HG03469 (cell line): ENCODE data around the gene TRAPPC2L.

Experiments
- ATAC-seq: cut with Tn5 transposase; IDR thresholded peaks from one replicate; pipeline ENCODE4 v1.9.1; 2021; ENCODE audit warnings: mild to moderate bottlenecking, moderate library complexity, moderate number of reproducible peaks; ENCODE audit not compliant: unreplicated experiment

The TRAPPC2L gene

DNA sequence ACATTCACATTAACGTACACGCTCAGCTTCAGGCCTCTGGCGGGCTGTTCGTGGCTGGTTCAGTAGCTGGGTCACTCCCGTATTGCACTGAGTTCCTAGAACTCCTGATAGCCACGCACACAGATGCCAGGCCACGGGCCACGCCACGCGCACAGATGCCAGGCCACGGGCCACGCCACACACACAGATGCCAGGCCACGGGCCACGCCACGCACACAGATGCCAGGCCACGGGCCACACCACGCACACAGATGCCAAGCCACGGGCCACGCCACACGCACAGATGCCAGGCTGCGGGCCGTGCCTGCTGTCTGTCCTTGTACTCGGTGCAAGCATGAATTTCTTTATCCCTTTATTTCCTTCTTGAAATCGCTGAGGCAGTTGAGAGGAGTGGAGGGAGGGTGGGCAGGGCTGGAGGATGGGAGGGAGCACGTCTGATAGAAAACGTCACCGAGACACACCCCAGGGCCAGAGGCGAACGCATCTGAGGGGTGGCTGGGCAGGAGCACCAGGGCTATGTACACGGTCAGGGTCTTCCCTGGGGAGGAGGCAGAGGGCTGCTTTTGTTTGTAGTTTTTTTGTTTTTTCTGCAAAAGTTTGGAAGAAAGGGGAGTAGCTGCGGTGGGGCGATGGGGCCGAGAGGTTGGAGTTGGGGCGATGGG is 18.1 kb downstream of the TRAPPC2L start:
- no peak for ATAC-seq

DNA sequence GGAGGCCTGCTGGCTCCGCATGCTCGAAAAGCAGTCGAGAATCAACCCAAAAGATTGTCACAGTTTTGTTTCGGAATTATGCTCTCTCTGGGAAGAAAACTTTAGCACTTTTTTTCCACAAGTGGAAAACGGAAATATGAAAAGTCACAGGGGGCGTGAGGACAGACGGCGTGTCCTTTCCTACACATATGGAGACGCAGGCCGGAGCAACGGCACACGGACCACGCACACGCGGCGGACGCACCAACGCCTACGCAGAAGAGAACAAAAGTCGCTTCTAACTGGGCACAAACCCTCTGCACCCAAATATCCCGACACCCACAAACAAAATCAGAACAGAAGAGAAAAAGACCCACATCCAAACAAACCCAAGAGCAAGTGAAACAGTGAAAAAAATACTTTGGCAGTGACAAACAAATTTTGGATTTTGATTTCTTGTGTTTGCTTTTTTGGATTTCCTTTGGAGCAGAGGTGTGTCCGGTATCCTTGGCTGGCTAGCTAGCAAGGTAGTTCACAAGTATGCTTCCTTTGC is 18.8 kb downstream of the TRAPPC2L start:
- ATAC-seq: no peak

DNA sequence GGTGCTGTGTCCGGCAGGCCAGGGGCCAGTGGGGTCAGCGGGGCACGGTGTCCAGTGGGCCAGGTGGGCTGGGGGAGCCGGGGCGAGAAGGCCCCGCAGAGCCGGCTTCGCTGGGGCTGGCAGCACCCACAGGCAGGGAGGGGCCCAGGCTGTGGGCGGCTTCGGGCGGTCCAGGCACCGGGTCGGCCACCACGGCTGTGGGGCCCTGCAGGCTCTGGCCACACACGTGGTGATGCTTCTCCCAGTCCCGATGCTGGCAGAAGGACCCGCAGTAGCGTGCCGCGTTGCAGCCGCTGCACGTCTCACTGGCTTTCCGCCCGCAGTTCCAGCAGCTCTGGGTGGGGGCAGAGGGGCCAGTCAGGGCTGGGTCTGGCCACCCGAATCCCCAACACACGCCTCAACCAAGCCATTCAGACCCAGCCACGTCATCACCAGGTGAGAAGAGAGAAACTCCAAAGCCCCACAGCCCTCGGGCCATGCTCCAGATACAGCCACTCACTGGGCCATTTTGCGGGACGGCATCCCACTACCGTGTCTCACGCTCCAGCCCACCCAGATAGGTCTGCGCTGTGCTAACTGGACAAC is 20.1 kb downstream of the TRAPPC2L start:
- ATAC-seq: no peak

DNA sequence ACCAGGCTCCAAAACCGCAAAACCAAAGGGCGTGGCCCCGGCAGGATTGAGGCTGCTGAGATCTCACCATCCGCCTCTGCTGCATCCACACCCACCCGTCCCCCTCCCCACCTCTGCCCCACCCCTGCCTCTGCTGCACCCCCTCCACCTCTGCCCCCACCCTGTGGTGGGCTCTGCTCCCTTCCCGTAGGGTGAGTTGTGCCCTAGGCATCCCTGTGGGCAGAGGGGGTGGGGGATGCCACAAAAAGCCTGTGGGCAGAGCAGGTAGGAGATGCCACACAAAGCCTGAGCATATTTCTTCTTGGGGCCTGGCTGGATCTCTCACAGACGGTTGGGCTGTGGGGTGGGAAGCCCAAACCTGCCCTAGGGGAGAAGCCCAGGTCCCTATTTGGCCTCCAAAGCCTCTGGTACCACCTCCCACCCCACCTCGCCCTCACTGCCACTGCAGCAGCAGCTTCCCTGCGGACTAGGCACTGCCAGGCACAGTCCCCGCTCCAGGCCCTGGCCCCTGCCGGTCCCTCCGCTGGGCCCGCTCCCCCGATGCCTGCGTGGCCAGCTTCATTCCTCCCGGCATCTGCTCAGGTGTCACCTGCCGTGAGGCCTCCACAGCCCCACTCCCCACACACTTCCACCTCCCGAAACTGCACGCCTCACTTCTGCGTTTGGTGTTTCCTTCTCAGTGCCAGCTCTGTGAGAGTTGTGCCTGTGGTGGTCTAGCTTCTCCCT is 20.8 kb downstream of the TRAPPC2L start:
- ATAC-seq: no peak

DNA sequence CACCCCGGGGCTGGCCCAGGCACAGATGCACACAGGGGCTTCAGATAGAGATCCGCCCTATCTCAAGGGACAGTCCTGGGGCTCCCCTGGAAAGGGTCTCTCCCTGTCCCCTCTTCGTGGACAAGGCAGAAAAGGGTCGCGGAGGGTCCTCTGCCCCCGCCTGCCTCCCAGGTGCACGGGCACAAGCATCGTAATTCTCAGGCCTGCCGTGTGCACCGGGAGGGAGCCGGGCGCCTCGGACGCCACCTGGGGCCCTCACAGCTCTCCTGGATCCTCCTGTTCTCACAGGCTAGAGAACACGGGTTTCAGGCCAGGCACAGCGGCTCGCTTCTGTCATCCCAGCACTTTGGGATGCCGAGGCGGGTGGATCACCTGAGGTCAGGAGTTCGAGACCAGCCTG is 21.4 kb downstream of the TRAPPC2L start:
- no peak for ATAC-seq

DNA sequence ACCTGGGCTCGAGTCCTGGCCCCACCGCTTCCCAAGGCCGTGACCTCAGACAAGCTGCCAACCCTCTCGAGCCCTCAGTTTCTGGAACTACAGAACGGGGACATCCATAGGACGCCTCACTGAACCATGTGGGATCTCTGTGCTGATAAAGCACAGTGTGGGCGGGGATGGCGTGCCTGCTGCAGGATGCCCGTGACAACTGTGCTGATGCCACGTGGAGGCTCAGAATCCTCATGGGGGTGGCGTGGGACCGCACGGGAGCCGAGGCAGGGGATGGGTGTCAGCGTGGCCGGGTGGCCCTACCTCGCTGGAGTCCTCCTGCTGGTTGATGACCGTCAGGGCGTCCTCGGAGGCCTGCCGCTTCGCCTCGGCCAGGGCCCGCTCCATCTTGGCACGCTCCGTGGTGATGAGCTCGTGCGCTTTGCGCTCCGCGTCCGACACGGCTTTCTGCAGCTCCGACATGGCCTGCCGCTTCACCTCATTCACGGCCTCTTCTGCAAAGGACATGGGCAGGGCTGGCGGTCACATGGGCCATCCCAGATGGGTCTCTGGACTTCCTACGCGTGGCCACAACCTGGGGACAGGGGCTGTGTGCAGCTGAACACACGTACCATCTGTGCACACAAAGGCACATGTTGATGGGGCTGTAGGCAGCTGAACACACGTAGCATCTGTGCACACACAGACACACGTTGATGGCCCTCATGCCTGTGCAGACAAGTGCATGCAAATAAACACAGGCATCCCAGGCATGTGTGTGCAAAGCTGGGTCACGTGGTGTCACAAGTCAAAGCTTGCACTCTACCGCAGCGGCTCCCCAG is 22.2 kb downstream of the TRAPPC2L start:
- ATAC-seq: no peak

DNA sequence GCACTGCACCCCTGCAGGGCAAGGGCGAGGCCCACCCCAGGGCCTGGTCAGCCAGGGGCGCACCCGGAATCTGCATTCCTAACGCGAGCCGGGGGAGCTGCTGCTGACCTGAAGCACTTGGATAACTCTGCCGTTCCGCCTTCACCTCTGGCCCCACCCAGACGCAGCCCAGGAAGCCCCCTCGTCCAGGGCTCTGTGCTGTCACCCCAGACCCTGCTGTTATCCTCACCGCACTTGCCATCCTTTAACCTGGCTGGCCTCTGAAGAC is 22.8 kb downstream of the TRAPPC2L start:
- no peak for ATAC-seq

DNA sequence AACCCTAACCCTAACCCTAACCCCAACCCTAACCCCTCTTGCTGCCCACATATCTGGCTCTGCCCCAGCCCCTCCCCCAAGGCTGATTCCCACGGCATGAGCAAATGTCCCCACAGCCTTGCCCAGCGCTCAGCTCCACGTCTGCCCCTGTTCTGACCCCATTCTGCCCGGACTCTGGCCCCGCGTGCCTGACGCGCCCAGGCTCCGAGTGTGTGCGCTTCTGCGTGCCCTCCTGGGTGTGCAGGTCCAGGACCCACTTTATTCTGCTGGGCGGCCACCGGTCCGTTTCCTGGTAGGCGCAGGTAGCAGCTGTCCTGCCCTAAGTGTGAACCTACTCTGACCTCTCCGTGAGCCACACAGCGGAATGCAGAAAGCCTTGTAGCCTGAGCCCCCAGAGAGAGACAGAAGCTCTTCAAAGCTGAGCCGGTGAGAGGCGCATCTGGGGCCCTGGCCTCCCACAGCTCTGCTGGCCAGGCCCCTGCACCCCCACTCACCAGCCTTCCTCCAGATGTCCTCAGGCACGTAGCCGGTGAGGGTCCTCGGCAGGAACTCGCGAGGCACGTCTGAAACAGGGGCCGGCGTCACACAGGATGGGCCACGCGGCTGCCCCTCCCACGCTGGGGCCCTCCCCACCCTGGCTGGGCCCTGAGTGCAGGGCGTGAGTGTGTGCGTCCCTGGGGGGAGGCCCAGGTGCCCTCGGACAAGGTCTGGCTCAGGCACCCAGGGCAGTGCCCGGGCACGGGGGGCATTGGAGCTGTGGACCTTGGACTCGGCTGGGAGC is 23.5 kb downstream of the TRAPPC2L start:
- no peak for ATAC-seq

DNA sequence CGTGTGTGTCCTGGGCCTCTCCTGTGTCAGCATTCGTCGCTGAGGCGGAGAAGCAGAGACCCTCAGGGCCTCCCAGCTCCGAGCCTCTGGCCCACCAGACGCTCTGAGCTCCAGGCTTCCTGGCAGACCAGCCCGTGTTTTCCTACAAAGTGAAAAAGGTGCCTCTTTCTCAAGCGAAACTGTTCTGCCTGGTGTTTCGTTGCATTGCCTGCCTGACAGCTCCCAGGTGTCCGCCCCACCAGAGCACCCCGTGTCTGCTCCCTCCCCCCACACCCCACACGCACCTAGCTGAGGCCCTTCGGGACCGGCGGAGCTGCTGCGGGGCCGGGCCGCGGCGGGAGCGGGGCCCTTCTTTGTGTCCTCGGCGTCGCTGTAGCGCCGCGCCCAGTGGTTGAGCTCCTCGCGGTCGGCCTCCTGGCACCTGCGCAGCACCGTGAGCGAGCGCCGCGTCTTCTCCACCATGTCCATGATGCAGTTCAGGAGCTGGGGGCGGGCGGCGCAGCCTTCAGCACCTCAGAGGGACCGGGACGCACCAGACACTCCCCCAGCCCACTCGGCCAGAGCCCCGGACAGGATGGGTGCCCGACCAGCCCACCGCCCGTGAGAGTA is 24.2 kb downstream of the TRAPPC2L start:
- no peak for ATAC-seq

DNA sequence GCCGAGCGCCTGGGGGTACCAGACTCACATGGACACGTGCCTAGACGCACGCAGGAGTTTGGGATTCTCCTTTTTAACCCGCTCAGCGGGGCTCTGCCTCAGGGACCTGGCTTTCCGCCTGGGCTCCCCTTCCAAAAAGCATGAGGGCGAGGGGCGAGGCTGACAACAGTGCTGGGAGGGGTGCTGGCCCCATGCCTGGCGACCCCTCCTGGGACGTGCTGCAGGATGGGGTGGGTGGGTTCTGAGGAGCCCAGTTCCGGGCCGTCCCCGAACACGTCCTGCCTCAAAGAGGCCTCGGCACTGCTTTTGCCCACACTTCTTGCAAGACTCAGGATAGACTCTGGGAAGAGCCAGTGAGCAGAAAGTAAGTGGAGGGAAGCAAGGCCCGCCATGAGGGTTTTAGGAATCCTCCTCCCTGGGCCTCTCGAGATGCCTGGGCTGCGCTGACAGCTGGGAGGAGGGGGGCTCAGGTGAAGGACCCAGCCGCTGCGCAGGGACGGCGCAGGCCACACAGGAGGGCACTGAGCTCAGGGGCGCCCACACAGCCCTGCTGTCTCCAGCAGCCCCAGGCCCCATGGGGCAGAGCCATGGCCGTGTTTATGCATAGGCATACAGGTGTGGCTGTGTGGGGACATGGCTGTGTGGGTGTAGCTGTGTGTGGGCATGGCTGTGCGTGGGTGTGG is 24.9 kb downstream of the TRAPPC2L start:
- ATAC-seq: no peak

DNA sequence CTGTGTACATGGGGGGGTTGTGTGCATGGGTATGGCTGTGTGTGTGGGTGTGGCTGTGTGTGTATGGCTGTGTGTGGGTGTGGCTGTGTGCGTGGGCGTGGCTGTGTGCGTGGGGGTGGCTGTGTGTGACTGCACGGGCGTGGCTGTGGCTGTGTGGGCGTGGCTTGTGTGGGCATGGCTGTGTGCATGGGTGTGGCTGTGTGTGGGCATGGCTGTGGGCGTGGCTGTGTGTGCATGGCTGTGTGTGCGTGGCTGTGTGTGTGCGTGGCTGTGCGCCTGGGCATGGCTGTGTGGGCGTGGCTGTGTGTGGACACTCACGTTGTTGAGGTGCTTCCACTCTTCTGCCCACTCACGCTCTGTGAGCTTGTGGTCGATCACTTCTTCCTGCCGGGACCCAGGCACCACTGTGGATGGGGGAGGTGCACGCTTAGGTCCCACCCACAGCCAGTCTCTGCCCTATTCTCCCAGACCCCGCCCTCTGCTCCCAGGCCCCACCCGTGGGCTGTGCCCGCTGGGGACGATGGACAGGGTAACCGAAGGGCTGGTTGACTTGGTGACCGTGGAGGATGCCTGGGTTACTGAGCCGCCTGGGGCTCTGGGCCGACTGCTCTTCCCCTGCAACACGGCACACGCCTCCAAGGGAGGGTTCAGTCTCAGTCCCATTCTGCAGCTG is 25.6 kb downstream of the TRAPPC2L start:
- ATAC-seq: no peak

DNA sequence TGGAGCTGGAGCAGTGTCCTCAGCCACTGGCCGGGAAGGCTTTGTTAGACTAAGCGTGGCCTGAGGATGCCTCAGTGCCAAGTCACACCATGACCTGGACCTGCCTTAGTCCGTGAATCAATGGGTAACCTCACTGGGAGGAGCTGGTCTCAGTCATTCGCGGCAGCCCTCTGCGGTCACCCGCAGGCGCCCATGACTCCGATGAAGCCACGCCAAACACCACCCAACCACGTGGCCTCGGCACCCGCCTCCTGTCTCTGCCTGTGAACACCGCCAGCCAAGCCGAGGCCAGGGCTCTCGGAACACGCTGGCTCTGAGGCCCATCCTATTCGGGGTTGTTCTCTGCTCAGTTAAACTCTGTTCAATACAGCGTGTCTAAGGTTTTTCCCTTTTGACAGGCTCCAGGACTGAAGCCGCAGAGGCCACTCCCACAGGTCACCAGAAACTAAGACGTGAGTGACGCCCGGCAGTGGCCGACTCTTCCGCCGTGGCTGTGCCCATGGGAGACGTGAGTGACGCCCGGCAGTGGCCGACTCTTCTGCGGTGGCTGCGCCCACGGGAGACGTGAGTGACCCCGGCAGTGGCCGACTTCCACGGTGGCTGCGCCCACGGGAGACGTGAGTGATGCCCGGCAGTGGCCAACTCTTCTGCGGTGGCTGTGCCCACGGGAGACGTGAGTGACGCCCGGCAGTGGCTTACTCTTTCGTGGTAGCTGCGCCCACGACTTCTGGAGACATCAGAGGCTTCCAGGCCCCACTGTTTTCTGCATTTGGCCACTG is 26.4 kb downstream of the TRAPPC2L start:
- ATAC-seq: no peak

DNA sequence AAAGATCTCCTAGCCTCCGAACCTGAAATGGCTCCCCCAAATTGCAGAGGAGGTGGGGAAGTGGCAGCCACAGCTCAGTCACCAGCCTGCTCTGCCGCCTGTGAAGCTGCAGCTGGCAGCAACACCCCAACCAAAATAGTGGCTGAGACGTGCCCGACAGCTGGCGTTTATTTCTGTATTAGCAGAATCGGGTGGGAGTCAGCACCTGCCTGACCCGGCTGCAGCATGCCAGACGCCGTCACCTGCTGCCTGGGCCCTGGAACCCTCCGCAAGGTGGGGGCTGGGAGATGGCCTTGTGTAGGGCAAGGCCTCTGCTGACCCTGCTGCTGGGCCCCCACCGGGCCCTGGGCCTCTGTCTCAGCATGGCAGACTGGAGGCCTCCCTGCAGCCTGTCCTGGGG is 27.0 kb downstream of the TRAPPC2L start:
- ATAC-seq: no peak

DNA sequence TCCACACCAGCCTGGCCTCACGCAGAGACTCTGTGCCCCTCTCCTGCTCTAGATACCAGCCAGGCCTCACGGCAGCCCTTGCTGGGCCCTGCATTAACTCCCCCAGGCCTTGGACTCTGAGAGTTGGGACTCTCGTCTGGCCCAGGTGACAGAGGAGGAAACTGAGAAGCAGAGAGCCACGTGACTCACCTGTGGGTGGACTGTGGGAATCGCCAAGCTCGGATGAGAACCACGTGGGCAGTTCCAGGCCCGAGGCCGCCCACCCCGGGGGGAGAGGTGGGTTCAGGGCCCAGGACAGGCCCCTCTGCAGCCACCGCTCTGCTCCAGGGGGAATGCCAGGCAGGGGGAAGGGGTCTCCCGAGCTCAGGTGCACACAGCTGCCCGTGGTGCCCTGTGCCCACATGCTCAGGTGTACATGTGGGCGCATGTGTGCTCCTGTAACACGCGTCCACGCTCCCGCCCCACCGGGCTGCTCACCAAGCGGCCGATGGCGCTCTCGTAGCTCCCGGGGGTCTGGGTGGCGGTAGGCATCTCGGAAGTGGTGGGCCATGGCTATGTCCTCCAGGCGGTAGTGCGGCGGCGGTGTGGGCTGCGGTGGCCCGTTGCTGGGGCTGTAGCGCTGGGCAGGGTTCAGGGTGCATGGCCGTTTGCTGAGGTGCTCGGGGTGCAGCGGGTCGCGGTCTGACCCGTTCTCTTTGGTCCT is 27.8 kb downstream of the TRAPPC2L start:
- ATAC-seq: no peak

DNA sequence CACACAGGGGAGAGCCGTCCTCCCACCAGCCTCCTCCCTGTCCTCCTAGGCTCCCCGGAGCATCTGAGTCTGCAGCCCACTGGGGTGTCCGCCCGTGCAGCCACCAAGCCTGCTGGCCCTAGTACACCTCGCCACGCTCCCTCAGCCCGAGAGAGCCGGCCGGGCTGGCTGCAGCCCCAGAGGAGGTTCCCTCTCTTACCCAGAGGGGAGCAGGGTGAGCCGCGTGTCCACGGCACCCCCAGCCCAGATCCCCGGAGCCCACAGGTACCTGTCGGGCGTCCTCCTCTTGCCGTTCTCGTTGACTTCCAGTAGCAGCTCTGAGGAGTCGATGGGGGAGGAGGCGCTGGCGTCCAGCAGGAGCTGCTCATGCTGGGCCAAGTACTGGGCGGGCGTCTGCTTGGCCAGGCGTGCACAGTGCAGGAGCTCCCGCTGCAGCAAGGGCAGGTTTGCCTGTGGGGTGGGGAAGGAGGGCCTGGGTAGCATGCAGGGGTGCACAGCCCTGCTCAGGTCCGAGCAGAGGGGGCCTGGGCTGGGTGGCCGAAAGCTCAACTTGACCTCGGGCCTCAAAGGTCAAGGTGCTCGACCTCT is 28.9 kb downstream of the TRAPPC2L start:
- no peak for ATAC-seq

DNA sequence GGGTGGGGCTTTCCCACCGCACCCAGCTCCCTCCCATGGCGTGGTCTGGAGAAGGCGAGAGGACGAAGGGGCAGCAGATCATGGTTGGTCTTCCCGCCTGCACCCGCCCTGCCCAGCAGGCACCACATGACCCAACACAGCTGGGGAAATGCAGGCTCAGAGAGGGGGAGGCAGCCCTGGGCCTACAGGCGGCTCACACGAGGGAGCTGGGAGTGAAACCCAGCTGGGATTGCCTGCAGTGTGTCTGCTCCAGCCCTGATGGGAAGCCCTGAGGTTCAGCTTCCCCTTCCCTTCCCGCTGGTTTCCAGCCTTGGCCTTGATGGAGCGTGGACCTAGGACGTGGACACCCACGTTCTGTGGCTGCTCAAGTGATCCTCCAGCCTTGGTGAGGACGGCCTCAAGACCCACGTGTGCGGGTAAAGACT is 29.5 kb downstream of the TRAPPC2L start:
- ATAC-seq: no peak

DNA sequence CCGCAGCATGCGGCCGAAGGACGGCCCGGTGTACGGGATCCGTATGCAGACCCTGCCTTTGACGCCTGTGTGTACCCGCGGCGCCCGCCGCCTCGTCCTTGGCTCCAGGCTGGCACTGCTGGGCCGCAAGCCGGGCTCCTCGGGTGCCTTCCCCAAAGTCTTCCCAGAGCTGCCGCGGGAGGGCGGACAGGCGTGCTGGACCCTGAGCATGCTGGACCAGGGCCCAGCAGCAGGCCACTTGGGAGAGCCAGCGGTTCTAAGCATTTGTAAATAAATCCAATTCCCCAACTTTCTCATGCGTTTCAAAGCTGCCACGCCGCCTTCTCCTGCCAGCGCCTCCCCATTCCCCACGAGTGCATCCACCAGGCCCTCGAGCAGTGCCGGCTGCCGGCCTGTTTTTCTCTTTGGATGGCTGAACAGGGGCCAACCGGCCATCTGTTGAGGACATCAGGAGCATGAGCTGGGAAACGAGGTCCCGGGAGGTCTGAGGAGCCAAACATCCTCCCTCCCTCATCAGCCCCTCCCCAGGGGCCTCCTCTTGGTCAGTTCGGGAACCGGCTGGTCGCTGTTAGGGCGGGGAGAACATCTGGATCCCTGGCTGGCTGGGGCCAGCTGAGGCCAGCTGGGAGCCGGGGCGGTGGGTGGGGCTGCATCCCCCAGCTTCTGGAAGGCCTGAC is 30.1 kb downstream of the TRAPPC2L start:
- no peak for ATAC-seq
